Inferior parietal cortex (tissue), 1 donor: ENCODE measurements around the gene OR2Y1.
"Not testable (repeated sequence)": the region's sequence is repeated elsewhere in the genome, so short reads cannot be mapped to it uniquely, and the experiment has no call there.

Experiments
- DNase-seq: peaks from one replicate; pipeline ENCODE4 v3.0.0-alpha.2; 2016; ENCODE audit errors: extremely low spot score

OR2Y1 gene, protein sequence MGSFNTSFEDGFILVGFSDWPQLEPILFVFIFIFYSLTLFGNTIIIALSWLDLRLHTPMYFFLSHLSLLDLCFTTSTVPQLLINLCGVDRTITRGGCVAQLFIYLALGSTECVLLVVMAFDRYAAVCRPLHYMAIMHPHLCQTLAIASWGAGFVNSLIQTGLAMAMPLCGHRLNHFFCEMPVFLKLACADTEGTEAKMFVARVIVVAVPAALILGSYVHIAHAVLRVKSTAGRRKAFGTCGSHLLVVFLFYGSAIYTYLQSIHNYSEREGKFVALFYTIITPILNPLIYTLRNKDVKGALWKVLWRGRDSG

DNA sequence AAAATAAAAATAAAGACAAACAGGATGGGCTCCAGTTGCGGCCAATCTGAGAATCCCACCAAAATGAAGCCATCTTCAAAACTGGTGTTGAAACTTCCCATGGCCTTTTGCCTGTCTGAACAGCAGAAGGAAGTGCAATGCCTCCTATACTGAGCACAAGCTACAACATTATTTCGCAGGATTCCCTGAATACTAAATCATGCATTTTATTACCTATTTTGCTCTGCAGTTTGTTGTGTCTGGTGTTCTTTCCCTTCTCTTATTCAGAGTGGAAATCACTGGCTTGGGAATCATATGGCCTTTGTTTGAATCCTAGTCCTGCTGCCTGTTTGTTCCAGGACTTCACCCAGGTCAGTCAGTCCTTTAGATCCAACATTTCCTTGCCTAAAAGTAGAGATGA, at the start of gene OR2Y1:
OR2Y1 (minus strand) TSS at position 101 of the 400 bp plus-strand sequence; CDS start at position 101, 0 bp downstream.
- no peak for DNase-seq

DNA sequence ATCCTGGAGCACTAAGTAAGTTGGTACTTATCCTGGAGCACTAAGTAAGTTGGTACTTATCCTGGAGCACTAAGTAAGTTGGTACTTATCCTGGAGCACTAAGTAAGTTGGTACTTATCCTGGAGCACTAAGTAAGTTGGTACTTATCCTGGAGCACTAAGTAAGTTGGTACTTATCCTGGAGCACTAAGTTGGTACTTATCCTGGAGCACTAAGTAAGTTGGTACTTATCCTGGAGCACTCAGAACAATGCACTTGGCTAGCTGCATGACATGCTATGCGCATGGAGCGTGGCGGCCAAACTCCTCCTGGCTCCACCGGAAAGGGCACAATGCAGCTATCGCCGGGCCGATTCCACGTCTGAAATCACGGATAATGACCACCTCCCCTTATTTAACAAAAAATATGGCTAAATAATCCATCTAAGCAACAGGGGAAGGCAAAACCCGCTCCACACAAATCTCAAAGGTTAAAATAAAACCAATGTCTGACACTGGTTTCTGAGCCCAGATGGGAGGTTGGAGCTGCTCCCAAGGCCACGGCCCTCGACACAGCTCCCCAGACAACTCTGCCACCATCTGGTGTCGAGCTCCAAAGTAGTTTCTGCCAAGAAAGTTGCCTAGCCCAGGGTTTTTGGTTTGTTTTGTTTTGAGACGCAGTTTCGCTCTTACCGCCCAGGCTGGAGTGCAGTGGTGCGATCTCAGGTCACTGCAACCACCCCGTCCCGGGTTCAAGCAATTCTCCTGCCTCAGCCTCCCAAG, 49.0 kb upstream of the OR2Y1 start:
- DNase-seq, result not testable (repeated sequence)

DNA sequence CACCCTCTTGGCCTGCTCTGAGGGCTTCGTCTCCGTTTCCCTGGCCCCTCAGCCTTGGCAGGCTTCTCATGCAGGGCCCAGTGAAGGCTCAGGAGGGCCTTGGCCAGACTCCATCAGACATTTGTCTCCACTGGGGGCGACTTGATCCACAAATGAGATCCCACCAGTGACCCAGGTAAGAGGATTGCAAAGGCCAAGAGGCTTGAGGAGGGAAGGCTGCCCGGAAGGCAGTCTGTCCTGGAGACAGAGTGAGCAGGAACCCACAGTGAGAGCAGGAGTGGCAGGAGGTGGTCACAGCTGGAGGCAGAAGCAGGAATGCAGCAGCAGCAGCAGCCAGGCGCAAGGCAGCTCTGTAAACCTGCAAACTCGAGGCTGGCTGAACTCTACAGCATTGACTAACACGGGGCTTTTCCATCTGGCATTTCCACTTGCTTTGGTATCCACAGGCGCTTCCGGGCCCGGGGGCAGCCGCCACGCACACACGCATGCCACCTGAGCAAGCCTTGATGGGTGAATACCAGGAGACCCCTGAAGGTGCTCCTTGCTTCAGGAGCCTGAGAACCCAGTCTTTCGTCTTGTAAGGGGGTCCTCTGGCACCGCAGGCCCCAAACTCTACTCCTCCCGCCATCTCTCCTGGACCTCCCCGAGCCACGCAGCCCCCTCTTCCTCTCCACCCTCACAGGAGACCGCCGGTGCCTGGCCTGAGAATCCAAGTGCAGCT, 48.0 kb upstream of the OR2Y1 start:
- no peak for DNase-seq

DNA sequence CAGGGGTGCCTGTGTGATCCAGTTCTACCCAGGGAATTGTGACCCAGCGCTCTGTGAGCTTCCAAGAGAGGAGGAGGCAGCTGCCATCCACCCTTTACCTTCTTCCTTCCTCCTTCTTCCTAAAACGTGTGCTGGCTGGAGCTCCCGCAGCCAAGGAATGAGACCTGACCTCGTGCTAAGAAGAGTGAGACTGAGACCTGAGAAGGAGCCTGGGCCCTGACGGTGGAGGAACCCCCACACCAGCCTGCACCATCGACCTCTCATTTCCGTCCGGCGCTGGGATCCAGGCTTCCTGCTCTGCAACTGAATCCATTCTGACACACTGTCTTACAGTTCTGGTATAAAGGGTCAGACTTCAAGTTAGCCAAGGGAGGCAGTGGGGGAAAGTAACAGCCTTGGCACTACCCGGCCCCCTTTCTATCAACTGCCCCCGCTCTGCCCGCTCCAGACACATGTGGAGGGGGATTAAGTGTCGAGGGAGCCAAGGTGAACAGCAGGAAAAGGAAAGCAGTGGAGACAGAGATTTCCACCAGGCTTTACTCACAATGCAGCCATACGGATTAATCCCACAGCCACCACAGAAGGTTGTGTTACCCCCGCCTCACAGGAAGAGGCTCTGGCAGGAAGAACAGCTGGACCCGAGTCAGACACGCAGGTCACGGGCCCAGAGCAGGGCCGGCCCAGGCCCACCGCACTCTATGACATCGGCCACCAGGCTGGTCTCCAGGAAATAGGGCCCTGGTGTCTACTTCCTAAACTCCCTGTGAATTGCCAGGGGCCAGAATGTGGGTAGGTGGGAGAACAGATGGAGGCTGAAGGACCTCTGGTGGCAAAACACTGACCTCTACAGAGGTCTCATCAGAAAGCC, 46.9 kb upstream of the OR2Y1 start:
- no peak for DNase-seq

DNA sequence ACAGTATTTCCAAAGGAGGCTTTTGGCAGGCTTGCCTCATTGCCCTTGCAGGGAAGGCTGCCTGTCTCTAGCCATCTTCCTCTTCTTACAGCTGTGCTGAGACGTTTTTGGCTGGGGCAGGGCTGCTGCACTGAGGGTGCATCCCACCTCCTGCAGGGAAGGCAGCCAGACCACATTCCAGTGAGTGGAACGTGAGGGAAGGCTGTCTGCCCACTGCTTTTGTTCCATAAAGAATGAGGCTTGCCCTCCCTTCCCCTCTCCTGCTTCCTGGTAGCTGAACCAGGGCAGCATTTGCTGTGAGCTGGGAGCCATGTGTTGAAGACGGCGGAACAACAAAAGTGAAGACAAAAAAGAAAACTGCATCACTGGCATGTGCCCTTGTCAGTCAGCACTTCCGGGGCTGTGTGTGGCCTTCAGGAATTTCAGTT, 46.0 kb upstream of the OR2Y1 start:
- no peak for DNase-seq

DNA sequence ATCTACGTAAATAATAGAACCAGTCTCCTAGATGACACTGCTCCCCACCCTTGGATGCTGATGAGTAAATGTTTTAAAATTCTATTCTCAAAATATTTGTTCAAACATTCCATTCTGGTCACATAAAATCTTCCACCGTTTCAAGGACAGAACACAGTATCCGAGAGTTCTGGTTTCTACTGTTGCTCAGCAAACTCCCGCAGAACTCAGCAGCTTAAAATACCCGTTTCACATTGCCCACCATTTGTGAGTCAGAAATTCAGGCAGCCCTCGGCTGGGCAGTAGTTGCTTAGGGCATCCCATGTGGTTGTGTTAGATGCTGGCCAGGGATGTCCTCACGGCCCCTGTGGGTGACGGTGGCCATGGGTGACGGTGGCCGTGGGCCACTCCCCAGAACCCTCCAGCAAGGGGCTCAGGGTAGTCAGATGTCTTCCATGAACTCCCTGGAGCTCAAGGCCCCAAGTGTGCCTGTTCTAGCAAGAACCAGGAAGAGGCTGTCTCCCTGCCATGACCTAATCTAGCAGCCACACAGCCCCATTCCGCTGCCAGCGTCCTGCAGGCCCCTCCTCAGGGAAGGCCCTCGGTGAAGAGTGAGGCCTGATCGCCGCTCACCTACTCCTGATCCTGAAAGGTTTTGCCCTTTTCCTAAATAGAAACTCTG, 45.4 kb upstream of the OR2Y1 start:
- no peak for DNase-seq

DNA sequence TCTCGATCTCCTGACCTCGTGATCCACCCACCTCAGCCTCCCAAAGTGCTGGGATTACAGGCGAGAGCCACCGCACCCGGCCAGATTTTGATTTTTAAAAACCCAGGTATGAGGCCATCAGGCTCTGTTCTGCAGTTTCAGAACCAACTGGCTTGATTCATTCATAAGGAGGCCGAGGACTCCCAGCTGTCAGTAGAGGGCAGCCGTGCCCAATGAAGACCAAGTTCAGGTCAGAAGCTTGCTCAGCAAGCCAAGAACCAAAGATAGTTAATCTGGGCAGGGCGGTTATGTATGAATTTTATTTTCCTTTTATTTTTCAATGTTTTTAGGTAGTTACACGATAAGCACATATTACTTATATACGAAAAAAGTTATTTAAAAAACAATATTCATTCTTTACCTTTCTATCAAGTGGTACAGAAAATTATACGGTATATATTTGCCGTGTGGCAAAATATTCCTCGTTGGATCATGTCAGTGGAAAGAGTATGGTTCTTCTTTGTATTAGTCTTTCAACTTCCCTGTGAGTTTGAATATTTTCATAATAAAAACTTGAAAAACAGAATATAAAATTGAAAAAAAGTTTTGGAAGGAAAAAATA, 44.7 kb upstream of the OR2Y1 start:
- DNase-seq, result peak; percentile 74

DNA sequence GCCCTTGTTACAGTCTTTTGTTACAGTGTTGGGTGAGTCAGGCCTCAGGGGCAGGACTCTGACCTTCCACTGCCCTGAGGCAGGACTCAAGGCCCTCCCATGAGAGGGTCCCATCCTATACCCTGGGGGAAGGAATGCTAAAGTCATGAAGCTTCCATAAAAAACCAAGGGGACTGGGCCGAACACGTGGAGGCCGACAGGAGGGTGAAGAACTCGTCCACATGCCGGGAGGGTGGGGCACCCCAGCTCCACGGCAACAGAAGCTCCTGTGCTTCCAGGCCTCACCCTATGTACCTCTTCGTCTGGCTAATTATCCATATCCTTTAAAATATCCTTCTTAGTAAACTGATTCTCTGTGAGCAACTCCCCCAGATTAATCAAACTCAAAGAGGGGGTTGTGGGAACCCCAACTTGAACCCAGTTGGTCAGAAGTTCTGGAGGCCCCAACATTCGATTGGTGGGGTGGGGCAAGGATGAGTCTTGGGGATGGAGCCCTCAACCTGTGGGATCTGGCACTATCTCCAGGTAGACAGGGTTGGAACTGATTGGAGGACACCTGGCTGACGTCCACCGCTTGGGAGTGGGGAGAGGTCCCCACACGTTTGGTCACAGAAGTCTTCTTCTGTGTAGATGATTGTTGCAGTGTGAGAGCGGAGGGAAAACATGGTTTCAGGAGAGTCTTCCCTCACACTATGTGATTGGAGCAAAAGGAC, 43.6 kb upstream of the OR2Y1 start:
- DNase-seq, result no peak

DNA sequence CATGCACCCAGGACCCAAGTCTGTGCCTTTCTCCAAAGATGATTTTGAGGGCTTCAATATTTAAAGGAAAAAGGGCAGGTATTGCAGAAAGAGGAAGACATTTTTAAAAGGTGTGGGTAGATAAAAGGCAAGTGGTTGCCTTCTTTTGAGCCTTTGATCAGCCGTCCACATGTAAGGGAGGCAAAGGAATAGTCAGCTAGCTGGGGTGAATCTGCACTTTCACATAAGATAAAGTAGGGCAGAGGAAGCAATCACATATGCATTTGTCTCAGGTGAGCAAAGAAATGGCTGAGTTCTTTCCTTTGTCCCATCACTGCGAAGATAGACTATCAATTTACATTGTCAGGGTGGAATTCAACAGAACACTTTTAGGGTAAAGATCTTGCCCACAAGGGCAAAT, 42.9 kb upstream of the OR2Y1 start:
- DNase-seq, result no peak

DNA sequence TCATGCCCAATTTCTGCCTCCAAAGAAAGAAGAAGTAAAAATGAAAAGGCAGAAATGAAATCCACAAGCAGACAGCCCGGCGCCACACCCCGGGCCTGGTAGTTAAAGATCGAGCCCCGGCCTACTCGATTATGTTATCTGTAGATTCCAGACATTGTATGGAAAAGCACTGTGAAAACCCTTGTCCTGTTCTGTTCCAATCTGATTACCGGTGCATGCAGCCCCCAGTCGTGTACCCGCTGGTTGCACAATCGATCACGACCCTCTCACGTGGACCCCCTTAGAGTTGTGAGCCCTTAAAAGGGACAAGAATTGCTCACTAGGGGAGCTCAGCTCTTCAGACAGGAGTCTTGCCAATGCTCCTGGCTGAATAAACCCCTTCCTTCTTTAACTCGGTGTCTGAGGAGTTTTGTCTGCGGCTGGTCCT, 42.1 kb upstream of the OR2Y1 start:
- not testable (repeated sequence) for DNase-seq

DNA sequence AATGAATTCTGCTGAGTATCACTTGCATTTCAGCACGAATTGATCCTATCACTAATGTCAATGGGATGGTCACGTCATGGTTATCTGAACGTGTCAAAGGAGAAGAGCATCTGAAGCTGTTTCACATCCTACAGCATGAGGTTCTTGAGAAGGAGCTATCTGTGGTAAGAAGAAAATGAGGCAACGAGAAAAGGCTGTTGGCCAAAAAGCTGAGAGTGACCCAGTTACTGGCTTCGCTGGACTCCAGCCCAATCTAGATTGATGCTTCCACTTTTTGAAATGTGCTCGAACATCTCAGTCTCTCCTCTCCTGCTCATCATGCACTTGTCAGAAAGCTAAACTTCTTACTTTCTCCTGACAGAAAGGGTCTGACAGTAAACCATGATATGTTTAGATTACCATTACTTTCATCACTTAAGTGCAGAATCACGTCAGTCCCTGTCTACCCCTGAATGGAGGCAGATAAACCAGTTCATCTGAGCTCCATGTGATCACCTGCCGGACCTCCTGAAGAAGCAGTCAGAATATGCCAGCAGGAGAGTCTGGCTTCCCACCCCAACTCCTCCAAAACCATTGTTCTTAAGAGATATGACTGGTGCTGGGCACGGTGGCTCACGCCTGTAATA, 40.2 kb upstream of the OR2Y1 start:
- no peak for DNase-seq

DNA sequence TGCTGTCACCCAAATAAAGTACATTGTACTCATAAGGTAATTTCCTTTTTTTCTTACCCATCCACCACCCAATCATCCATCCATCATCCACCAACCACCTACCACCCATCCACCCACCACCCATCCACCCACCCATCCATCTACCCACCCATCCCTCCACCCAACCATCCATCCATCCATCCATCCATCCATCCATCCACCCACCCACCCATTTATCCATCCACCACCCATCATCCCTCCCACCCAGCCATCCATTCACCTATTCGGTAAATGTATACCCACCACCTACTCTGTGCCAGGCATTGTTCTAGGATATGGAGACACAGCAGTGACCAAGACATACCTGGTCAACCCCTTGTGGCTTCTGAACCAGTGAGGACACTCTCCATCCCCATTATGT, 37.6 kb upstream of the OR2Y1 start:
- DNase-seq, result no peak

DNA sequence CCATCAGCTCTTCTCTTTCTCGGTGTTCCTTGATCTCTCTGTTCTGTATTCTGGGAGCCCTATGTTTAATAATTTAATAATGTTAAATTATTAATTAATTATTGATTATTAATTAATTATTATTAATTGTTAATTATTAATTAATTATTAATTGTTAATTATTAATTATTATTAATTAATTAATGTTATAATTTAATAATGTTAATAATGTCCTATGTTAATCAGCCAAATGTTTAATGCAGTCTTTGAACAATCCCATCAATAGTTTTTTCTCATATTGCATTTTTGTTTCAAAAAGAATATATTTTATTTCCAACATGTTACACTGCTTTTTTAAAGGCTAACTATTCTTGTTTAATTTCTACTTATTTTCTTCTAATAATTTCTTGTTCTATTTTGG, 36.5 kb upstream of the OR2Y1 start:
- DNase-seq, result no peak

DNA sequence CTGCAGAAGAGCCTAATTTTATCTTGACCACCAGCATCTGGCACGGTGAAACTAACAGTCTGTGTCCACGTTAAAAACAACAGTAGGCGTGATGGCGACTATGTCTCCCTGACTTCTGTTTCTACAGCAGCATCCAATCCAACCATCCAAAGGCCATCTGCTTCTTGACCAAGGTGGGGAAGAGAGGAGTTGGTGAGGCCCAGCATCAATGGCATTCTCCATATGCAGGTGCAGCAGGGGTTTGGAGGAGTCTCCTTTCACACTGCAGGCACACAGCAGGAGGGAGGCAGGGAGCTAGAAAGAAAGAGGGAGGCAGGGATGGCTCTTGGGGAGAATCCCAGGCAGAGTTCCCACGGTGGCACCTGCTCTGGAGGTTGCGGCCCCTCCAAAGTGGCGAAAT, 35.8 kb upstream of the OR2Y1 start:
- no peak for DNase-seq

DNA sequence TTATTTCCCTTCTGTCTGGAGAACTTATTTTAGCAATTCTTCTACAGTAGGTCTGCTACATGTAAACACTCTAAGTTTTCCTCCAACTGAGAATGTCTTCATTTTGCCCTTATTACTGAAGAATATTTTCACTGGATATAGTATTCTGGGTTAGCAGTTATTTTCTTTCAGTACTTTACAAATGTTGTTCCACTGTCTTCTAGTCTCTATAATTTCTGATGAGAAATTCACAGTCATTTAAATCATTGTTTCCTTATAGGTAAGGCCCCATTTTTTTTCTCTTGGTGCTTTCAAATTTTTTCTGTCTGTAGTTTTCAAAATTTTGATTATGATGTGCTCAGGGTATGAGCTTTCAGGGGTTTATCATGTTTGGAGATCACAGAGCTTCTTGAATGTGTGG, 32.0 kb upstream of the OR2Y1 start:
- DNase-seq, result no peak

DNA sequence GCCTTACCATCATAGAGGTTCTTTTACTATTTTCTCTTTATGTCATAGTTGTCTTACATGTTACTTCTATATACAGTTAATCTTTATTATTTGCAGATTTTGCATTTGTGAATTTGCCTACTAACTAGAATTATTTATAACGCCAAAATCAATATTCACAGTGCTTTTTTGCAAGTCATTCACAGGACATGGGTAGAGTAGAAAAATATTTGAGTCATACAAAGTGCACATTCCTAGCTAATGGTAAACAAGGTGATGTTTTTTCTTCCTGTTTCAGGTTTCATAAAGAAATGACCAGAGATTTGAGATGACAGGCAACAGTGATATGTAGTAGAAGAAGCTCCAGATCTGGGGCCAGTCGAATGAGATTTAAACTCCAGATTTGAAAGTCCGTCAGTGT, 30.0 kb upstream of the OR2Y1 start:
- no peak for DNase-seq

DNA sequence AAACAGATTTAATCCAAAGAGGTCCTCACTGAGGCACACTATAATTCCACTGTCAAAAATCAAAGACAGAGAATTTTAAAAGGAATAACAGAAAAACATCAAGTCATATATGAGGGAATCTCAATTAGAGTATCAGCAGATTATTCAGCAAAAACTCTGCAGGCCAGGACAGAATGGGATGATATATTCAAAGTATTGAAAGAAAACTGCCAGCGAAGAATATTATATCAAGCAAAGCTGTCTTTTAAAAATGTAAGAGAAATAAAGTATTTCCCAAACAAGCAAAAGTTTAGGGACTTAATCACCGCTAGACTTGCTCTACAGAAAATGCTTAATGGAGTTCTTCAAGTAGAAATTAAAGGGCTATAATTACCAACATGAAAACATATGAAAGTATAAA, 15.7 kb upstream of the OR2Y1 start:
- no peak for DNase-seq

DNA sequence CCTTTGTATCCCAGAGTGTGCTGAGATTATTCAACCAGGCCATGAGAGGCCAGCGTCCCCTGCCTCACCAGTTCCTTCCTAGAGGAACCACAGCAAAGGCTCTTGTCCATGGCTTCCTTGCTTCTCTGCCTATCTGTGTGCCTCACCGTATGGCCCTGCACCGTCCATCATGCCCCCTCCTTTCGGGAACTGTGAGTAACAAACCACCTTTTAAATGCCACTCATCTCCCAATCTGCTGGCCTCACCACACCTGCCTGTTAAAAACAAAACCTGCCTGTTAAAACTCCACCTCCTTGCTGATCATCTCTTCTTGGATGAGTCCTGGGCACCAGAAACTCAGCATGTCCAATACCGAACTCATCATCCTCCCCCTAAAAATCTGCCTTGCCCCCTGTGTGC, 4.4 kb upstream of the OR2Y1 start:
- DNase-seq, result no peak

DNA sequence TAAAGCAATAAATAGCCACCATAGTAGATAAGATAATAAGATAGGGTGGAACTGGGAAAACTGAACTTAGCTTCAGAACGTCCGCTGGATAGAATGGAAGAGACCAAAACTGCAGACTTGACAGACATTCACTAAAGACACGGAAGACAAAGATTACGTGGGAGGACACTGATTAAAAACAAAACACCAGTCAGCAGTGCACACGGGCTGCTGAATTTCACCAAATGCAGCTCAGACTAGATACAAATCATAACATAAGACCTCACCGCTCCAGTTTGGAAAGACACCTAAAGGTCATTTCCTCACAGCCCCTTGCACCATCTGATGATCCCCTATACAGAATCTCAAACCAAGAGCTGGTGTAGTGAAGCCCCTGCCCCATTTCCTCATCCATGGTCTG, 2.9 kb upstream of the OR2Y1 start:
- DNase-seq, result no peak

DNA sequence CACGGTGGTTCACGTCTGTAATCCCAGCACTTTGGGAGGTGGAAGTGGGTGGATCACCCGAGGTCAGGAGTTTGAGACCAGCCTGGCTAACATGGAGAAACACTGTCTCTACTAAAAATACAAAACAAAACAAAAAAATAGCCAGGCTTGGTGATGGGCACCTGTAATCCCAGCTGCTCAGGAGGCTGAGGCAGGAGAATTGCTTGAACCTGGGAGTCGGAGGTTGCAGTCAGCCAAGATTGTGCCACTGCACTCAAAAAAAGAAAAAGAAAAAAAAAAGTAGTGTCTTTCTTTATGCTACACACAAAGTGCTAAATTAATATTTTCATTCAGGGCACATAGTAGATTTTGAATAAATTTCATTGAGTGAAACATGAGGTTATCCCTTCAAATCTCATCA, 1.1 kb upstream of the OR2Y1 start:
- not testable (repeated sequence) for DNase-seq
